GM19455 (cell line): ENCODE data around the gene CASZ1.

Source experiments
- ATAC-seq: cut with Tn5 transposase; IDR thresholded peaks from one replicate; pipeline ENCODE4 v1.9.1; 2021; ENCODE audit not compliant: unreplicated experiment

Gene CASZ1

GRCh38 chr1:10794724-10795275, 1.6 kb downstream of the CASZ1 start:
- ATAC-seq = no peak

- no peak for ATAC-seq
Observed at GRCh38 chr1:10793129-10793651, 3.3 kb downstream of the CASZ1 start.

GRCh38 chr1:10791105-10791951, 5.1 kb downstream of the CASZ1 start:
- ATAC-seq = no peak

- no peak for ATAC-seq
Observed at GRCh38 chr1:10789803-10790702, 6.4 kb downstream of the CASZ1 start.

- ATAC-seq = no peak
Observed at GRCh38 chr1:10789047-10789791, 7.2 kb downstream of the CASZ1 start.

GRCh38 chr1:10788592-10789006, 7.8 kb downstream of the CASZ1 start:
- ATAC-seq = no peak

GRCh38 chr1:10787286-10787685, 9.2 kb downstream of the CASZ1 start:
- ATAC-seq = no peak

GRCh38 chr1:10785728-10786638, 10.5 kb downstream of the CASZ1 start:
- ATAC-seq = no peak

GRCh38 chr1:10784998-10785727, 11.3 kb downstream of the CASZ1 start:
- no peak for ATAC-seq

- ATAC-seq = no peak
Observed at GRCh38 chr1:10782491-10783244, 13.8 kb downstream of the CASZ1 start.

GRCh38 chr1:10781137-10781536, 15.3 kb downstream of the CASZ1 start:
- no peak for ATAC-seq

GRCh38 chr1:10779841-10780240, 16.6 kb downstream of the CASZ1 start:
- ATAC-seq = no peak

GRCh38 chr1:10779201-10779600, 17.2 kb downstream of the CASZ1 start:
- ATAC-seq = no peak

GRCh38 chr1:10778640-10779039, 17.8 kb downstream of the CASZ1 start:
- no peak for ATAC-seq

GRCh38 chr1:10777749-10778574, 18.5 kb downstream of the CASZ1 start:
- no peak for ATAC-seq

GRCh38 chr1:10776190-10776905, 20.1 kb downstream of the CASZ1 start:
- ATAC-seq = no peak

- no peak for ATAC-seq
Observed at GRCh38 chr1:10775763-10776162, 20.7 kb downstream of the CASZ1 start.
